Nephron (organoid): Measurements from ENCODE around the gene PRRC2A.

Source experiments
- H3K27ac Mint-ChIP-seq, 3 experiments: 2 replicates each; pipeline ENCODE4 v1.8.0; 2020; ENCODE audit warnings: mixed read lengths in 3 of 3, mild to moderate bottlenecking in 2 of 3, moderate library complexity in 1 of 3
- H3K27me3 Mint-ChIP-seq: 2 replicates; pipeline ENCODE4 v1.8.0; 2021; ENCODE audit warnings: low read depth, mild to moderate bottlenecking, moderate library complexity, mixed read lengths
- H3K36me3 Mint-ChIP-seq: 2 replicates; pipeline ENCODE4 v1.8.0; 2020; ENCODE audit warnings: low read depth, mixed read lengths
- H3K4me1 Mint-ChIP-seq: 2 replicates; pipeline ENCODE4 v1.8.0; 2020; ENCODE audit warnings: mixed read lengths
- H3K4me3 Mint-ChIP-seq, 3 experiments: 2 replicates each; pipeline ENCODE4 v1.8.0; 2020; ENCODE audit warnings: mild to moderate bottlenecking in 3 of 3, mixed read lengths in 3 of 3, moderate library complexity in 2 of 3
- H3K9me3 Mint-ChIP-seq: 2 replicates; pipeline ENCODE4 v1.8.0; 2020; ENCODE audit warnings: mixed read lengths
- TF ChIP-seq, protein P1 (sequence below), 3 experiments: fragments of 200-600 bp; sonication (generic); IDR thresholded peaks; one replicate each; pipeline ENCODE4 v1.5.0; 2021; ENCODE audit warnings: antibody characterized with exemption in 3 of 3; ENCODE audit not compliant: unreplicated experiment in 3 of 3

The PRRC2A gene

DNA sequence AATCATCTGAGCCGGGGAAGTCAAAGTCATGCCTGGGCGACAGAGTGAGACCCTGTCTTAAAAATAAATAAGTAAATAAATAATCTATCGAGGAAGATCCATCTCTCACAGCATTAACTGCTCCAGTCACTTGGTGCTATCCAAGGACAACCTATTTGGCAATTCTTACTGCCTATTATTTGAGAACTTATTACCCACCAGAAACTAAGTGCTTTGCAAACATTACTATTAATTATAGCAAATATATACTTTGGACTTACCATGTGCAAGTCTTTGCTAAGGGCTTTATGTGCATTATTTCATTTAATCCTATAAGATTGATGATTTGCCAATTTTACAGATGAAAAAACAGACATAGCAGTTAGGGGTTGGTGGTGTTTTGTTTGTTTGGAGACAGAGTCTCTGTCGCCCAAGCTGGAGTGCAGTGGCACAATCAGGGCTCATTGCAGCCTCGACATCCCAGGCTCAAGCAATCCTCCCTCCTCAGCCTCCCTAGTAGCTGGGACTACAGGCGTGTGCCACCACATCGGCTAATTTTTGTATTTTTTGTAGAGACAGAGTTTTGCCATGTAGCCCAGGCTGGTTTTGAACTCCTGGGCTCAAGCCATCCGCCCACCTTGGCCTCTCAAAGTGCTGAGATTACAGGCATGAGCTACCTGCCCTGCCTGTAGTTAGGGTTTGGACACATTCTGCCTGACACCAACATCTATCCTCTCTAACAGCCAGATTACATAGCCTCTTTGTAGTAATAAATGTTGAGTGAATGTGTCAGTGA, 34.2 kb downstream of the PRRC2A start:
- peak overlapping the region; percentile 20 to 92 (median 75) for H3K27ac Mint-ChIP-seq
- no peaks in the 10 kb centered on the region for H3K27me3 Mint-ChIP-seq
- H3K36me3 Mint-ChIP-seq, result peaks cover 27% of the 10 kb centered on the region
- peaks cover 61% of the 10 kb centered on the region for H3K4me1 Mint-ChIP-seq
- H3K9me3 Mint-ChIP-seq, result no peaks in the 10 kb centered on the region
- TF ChIP-seq, protein P1, sequence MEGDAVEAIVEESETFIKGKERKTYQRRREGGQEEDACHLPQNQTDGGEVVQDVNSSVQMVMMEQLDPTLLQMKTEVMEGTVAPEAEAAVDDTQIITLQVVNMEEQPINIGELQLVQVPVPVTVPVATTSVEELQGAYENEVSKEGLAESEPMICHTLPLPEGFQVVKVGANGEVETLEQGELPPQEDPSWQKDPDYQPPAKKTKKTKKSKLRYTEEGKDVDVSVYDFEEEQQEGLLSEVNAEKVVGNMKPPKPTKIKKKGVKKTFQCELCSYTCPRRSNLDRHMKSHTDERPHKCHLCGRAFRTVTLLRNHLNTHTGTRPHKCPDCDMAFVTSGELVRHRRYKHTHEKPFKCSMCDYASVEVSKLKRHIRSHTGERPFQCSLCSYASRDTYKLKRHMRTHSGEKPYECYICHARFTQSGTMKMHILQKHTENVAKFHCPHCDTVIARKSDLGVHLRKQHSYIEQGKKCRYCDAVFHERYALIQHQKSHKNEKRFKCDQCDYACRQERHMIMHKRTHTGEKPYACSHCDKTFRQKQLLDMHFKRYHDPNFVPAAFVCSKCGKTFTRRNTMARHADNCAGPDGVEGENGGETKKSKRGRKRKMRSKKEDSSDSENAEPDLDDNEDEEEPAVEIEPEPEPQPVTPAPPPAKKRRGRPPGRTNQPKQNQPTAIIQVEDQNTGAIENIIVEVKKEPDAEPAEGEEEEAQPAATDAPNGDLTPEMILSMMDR (IDR thresholded peaks at IDR 0.05; ENCODE audit: unreplicated experiment in 3 of 3), result no peak
- peak overlapping the region; percentile 64 to 76 (median 68) for H3K4me3 Mint-ChIP-seq

DNA sequence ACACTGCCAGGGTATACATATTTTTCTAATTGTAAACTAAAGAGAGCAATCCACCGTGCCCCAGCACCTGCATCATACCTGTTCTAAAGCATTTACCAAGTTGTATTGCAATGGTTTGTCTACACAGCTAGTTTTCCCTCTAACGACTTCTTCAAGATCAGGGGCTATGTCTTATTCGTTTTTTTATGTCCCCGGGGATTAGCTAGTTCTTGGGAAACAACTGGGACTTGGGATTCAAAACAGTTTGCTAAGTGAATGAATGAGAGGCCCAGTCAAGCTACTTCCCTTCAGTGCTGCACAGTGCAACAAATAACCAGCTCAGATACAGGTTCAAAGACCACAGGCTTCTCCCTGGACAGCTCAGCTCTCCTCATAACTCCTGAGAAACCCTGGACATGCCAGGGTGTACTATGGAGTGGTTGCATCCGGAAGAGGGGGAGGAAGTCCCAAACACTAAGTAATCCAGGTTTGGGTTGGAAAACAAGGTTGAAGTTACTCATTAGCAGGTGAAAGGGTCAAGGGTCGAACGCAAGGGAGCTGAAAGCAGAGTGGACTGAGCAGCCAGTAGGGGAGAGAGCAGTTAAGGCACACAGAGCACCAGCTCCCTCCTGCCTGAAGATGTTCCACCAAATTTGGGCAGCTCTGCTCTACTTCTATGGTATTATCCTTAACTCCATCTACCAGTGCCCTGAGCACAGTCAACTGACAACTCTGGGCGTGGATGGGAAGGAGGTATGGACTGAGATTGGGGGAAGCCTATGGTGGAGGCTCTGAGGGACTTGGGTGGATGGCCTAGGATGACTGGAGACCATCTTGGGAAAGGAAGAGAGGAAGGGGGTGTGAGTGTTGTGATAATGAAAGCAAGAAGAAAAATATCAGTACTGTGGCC, 35.1 kb downstream of the PRRC2A start, which contains the start of gene APOM:
APOM (plus strand) TSS at position 546 of the 889 bp plus-strand sequence; CDS start at position 619, 73 bp downstream.
- H3K36me3 Mint-ChIP-seq, result peaks cover 22% of the 10 kb centered on the region
- H3K4me3 Mint-ChIP-seq, result peak within 1 kb of the TSS; percentile 64 to 76 (median 68)
- H3K27ac Mint-ChIP-seq, result peak within 1 kb of the TSS; percentile 20 to 92 (median 75)
- no peaks in the 10 kb centered on the region for H3K9me3 Mint-ChIP-seq
- TF ChIP-seq, protein P1 (IDR thresholded peaks at IDR 0.05; ENCODE audit: unreplicated experiment in 3 of 3), result no peak
- peaks cover 62% of the 10 kb centered on the region for H3K4me1 Mint-ChIP-seq
- H3K27me3 Mint-ChIP-seq, result no peaks in the 10 kb centered on the region

DNA sequence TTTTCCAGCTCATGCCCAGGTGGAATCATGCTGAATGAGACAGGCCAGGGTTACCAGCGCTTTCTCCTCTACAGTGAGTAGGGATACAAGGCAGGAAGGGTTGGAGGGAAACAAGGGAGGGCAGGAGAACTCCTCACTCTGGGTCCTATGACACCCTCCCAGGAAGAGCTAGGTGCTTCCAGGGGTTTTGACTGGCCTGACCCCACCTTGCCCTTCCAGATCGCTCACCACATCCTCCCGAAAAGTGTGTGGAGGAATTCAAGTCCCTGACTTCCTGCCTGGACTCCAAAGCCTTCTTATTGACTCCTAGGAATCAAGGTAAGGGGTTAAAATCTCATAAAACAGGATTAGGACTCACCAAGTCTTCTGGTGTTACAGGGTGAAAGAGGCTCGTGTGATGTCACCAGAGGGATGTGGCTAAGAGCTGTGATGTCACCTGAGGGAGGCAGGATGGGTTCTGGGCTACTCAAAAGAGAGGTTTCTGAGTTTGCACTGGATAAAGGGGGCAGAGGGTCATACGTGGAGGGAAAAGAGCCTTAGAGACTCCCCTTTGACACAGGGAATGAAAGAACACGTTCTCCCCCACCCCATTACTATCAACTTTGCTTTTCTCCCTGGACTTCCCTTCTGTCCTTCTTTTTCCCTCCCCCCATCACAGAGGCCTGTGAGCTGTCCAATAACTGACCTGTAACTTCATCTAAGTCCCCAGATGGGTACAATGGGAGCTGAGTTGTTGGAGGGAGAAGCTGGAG, 37.1 kb downstream of the PRRC2A start:
- Mint-ChIP-seq H3K27ac (peak overlapping the region; percentile 50 to 70 (median 67)), H3K9me3 (no peaks in the 10 kb centered on the region), H3K36me3 (peaks cover 18% of the 10 kb centered on the region), H3K4me3 (peak overlapping the region; percentile 83 to 95 (median 89)), H3K4me1 (peaks cover 59% of the 10 kb centered on the region), H3K27me3 (no peaks in the 10 kb centered on the region)
- TF ChIP-seq, protein P1 (IDR thresholded peaks at IDR 0.05; ENCODE audit: unreplicated experiment in 3 of 3), result no peak

DNA sequence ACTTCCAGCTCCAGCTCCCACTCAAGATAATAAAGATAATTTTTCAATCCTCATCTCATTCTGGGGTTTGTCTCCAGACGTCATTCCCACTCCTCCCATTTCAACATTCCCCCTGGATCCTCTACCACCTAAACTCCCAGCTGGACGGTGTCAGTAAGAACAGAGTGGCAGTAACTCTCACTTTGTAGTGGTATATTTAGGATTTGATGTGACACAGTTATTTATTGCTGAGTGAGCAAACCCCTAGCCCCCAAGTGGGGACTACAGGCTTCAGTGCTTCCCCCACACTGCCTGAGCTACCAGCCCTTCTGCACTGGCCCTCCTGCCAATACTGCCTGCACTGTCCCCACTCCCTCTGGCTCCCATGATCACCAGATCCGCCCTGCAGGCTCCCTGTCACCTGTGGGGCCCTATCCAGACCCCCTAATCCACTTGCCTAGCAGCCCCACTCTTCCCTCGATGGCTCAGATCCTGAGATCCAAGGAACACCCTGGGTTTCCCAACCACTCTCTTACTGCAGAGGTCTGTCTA, 37.7 kb downstream of the PRRC2A start:
- TF ChIP-seq, protein P1 (IDR thresholded peaks at IDR 0.05; ENCODE audit: unreplicated experiment in 3 of 3), result no peak
- Mint-ChIP-seq H3K27me3 (no peaks in the 10 kb centered on the region), H3K4me3 (peak overlapping the region; percentile 83 to 95 (median 89)), H3K36me3 (peaks cover 20% of the 10 kb centered on the region), H3K9me3 (no peaks in the 10 kb centered on the region), H3K27ac (peak overlapping the region; percentile 50 to 70 (median 67)), H3K4me1 (peaks cover 56% of the 10 kb centered on the region)

DNA sequence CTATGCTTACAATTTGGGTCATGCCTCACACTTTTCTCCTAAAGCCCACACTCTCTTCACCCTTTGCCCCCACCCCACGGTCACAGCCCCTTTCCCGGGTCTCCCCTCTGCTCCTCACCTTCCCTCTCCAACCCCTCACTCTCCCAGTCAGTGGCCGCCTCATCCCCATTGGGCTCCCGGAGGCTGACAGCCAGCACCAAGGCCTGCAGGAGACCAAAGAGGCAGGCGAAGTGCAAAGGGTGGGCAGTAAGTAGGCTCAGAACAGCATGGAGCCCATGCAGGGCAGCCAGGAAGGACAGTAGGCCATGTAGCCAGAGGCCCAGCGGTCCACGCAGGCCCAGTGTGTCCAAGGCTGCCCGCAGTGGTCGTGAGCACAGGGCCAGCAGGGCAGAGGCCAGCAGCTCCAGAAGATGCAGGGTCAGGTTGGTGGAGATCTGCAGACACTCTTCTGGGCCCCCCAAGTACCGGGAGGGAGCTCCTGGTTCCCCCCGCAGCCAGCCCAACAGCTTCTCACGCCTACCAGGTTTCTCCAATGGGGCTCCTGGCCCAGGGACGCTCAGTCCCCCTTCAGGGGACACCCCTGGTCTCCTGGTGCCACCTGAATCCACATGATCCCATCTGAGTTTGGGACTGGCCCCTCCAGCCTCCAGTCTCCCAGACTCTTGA, 38.6 kb downstream of the PRRC2A start:
- Mint-ChIP-seq H3K4me3 (peak overlapping the region; percentile 83 to 95 (median 89)), H3K27me3 (no peaks in the 10 kb centered on the region), H3K27ac (peak overlapping the region; percentile 93 to 96 (median 94)), H3K4me1 (peaks cover 65% of the 10 kb centered on the region), H3K36me3 (peaks cover 26% of the 10 kb centered on the region), H3K9me3 (no peaks in the 10 kb centered on the region)
- TF ChIP-seq, protein P1 (IDR thresholded peaks at IDR 0.05; ENCODE audit: unreplicated experiment in 3 of 3), result no peak
